HG03558 (cell line): ENCODE measurements around the gene EXOC1L.
"Not testable (repeated sequence)": the region's sequence is repeated elsewhere in the genome, so short reads cannot be mapped to it uniquely, and the experiment has no call there.

Experiments used
- ATAC-seq: cut with Tn5 transposase; IDR thresholded peaks from one replicate; pipeline ENCODE4 v1.9.1; 2021; ENCODE audit warnings: moderate number of reproducible peaks; ENCODE audit not compliant: unreplicated experiment; ENCODE audit errors: extremely low read depth

Gene EXOC1L

GRCh38 chr4:55834086-55834795, 14.7 kb downstream of the EXOC1L start:
- no peak for ATAC-seq

DNA sequence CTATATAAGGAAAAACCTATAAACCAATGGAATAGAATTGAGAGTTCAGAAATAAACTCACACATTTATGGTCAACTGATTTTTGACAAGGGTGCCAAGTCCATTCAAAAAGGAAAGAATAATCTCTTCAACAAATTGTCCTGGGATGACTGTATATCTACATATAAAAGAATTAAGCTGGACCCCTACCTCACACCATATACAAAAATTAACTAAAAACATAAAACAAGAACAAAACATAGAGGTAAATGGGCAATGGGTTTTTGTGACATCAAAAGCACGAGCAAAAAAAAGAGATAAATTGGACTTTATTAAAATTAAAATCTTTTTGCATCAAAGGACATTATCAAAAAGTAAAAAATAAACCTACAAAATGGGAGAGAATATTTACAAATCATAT, 18.3 kb downstream of the EXOC1L start:
- ATAC-seq: no peak

GRCh38 chr4:55838356-55838755, 18.8 kb downstream of the EXOC1L start:
- ATAC-seq: no peak

- no peak for ATAC-seq
Measured at GRCh38 chr4:55838952-55839351, 19.4 kb downstream of the EXOC1L start.

DNA sequence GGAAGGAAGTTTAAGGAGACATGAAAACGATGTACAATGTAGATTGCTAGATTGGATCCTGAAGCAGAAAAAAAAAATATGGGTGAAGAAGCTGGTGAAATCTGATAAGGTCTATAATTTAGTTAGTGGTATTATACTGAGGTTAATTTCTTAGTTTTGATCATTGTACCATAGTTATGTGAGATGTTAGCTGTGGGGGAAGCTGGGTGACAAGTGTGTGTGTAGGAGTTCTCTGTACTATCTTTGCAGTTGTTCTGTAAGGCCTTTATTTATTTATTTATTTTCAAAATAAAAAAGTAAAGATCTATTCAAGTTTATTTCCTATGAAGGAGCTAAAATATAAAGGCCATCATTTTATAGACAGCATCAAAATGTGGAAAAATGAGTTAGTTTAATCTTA, 21.4 kb downstream of the EXOC1L start:
- no peak for ATAC-seq

DNA sequence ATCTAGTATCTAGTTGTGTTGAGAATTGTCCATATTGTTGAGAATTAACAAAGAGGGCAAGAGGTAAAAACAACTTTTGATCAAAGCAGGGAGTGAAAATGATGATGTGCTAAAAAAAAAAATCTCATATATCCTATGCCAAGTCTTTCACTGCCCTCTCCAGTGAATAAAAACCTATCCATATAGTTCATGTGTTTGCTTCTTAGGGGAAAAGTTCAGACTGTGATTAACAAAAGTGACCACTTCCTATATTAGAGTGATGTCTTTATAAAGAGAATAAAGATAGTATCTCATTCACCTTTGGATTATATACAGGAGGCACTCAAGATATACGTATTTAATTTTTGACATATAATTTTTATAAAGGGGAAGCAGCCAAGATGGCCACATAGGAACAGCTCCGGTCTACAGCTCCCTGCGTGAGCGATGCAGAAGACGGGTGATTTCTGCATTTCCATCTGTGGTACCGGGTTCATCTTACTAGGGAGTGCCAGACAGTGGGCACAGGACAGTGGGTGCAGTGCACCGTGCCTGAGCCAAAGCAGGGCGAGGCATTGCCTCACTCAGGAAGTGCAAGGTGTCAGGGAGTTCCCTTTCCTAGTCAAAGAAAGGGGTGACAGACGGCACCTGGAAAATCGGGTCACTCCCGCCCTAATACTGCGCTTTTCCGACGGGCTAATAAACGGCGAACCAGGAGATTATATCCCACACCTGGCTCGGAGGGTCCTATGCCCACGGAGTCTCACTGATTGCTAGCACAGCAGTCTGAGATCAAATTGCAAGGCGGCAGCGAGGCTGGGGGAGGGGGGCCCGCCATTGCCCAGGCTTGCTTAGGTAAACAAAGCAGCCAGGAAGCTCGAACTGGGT, 22.0 kb downstream of the EXOC1L start:
- not testable (repeated sequence) for ATAC-seq

- ATAC-seq: not testable (repeated sequence)
Measured at GRCh38 chr4:55842312-55842711, 22.7 kb downstream of the EXOC1L start.

- no peak for ATAC-seq
Measured at GRCh38 chr4:55849724-55850123, 30.1 kb downstream of the EXOC1L start.

DNA sequence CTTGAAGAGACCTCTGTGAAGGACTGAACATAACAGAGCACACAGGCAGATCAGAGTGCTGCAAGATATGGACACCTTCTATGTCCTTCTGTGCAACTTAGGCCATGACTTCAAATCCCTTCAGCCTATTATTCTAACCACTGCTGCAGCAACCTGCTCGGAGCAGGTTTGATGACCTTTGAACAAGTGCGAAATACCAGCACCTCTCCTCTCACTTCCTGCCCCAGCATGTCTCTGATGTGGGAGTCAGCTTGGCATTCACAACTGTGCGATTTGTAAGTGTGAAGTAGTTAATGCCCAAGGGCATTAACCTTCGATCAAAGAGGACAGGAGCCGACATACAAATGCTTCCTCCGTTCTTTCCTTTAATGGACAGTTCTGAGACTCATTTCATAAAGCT, 32.3 kb downstream of the EXOC1L start:
- ATAC-seq: no peak

DNA sequence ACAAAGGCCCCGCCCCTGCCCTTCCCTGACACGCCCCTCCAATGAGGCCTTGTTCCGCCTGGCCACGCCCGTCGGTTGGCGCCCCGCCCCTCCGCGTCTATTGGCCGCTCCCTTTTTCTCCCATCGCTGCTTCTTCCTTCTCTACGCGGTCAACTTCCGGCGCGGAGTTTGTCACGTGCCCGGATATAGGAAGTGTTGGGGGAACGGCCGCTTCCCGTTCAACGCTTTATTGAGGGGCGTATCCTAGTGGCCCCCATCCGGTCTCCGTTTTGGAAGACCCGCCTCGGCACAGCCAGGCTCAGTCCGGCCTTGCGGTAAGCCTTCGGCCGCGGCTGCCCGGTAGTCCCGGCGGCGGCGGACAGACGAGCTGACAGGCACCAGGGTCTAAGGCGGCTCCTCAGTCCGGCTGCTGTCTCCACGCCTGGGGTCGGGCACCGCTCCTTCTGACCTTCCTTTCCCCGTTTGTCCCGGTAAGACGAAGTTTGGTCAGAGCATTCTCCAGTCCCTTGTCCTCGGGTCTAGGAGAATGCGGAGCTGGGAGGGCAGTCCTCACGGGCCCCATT, 34.0 kb downstream of the EXOC1L start, which contains the start of gene EXOC1:
Gene EXOC1, plus strand, starts transcription at position 165 of the 563 bp plus-strand sequence. CDS start 4,676 bp downstream, outside the sequence.
- ATAC-seq: peak; percentile 98

DNA sequence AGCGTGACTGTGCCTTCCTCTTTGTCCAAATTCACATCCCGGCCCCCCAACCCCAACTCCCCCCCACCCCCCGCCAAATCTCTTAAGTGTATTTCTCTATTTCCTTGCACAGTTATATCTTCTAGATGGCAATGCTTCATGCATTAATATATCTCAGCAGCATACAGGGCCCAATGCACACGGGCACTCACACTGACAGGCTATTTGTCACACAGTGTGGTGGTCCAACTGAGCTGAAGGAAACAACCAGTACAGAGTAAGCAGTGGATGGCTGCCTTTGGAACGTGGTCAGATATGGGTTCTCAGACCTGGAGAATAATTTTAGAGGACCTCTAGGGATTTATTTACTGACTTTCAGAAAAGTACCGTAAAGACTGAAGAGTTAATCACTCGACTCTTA, 34.5 kb downstream of the EXOC1L start:
- no peak for ATAC-seq

GRCh38 chr4:55857586-55857985, 38.0 kb downstream of the EXOC1L start:
- no peak for ATAC-seq

DNA sequence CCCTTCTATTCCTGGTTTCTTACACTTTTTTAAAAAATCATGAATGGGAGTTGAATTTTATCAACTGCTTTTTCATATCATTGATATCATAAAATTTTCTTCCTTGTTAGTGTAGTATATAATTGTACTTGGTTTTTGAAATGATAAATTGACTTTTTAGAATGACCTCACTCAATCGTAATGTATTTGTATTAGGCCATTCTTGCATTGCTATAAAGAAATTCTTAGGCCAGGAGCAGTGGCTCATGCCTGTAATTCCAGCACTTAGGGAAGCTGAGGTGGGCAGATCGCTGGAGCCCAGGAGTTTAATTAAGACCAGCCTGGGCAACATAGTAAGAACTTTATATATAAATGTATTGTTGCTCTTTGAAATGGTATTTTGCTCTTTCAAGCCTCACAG, 40.1 kb downstream of the EXOC1L start:
- no peak for ATAC-seq

GRCh38 chr4:55864577-55865223, 45.1 kb downstream of the EXOC1L start:
- ATAC-seq: no peak

DNA sequence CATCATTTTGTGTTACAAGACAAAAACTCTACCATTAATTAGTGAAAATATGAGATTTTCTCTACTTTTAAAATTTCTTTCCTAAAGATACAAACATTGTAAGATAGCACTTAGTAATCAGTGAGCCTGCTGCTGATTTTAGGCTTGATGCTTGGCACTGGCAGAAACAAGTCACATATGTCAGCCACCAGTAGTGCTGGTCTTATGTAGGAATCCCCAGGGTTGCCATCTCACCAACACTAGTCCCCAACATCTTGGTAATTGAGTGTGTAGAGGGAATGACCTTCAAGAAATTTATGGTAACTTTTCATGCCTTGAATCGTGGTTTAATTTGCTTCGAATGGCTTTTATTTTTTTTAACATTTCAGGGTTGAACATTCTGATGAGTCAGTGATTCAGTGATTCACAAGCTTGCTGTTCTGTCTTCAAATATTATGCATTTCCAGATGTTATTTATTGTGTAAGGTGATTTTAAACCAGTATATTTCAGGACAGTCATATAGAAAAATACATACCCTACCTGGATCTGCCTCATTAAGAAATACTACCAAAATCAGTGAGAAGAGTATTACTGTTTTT, 45.7 kb downstream of the EXOC1L start:
- no peak for ATAC-seq

- peak; percentile 77 for ATAC-seq
Measured at GRCh38 chr4:55866290-55866907, 46.8 kb downstream of the EXOC1L start.

GRCh38 chr4:55866973-55867574, 47.5 kb downstream of the EXOC1L start:
- ATAC-seq: peak; percentile 61

- no peak for ATAC-seq
Measured at GRCh38 chr4:55868581-55869090, 49.0 kb downstream of the EXOC1L start.

- ATAC-seq: no peak
Measured at GRCh38 chr4:55871299-55871800, 51.8 kb downstream of the EXOC1L start.
